Retina (tissue), 1 donor: ENCODE data around the gene GBGT1.
A peak's percentile ranks its signal among the peaks of the same experiment; 100 is the strongest.

Experiments used
- DNase-seq: peaks from one replicate; pipeline ENCODE4 v3.0.0-alpha.2; 2016

GBGT1 gene

GRCh38 chr9:133111808-133112662 lies 51.7 kb downstream of the GBGT1 start:
- DNase-seq = no peak

- DNase-seq = no peak
Measured at GRCh38 chr9:133109931-133110650, 53.6 kb downstream of the GBGT1 start.

- DNase-seq = no peak
Measured at GRCh38 chr9:133108794-133109641, 54.7 kb downstream of the GBGT1 start.

- no peak for DNase-seq
Measured at GRCh38 chr9:133107961-133108793, 55.5 kb downstream of the GBGT1 start.

GRCh38 chr9:133107245-133107722 lies 56.4 kb downstream of the GBGT1 start:
- no peak for DNase-seq

- DNase-seq = no peak
Measured at GRCh38 chr9:133106511-133107244, 57.0 kb downstream of the GBGT1 start.

- no peak for DNase-seq
Measured at GRCh38 chr9:133105461-133105770, 58.3 kb downstream of the GBGT1 start.

- DNase-seq = no peak
Measured at GRCh38 chr9:133104718-133105460, 58.8 kb downstream of the GBGT1 start.

GRCh38 chr9:133103987-133104505 lies 59.7 kb downstream of the GBGT1 start:
- no peak for DNase-seq

- peak; percentile 77 for DNase-seq
Measured at GRCh38 chr9:133103183-133103986, 60.3 kb downstream of the GBGT1 start.
